Coronary artery (tissue), 2 donors: ENCODE measurements around the gene CRYL1.

ENCODE experiments used
- DNase-seq: peaks from one replicate; pipeline ENCODE4 v3.0.0-alpha.2; 2017; ENCODE audit warnings: low spot score
- H3K27ac ChIP-seq, 2 donors: fragments of 200-600 bp; sonication (generic); one replicate each; pipeline ENCODE4 v1.5.1; 2016 to 2019
- H3K4me3 ChIP-seq: fragments of 200-600 bp; sonication (generic); 2 replicates; pipeline ENCODE4 v1.5.1; 2016; ENCODE audit warnings: mild to moderate bottlenecking, moderate library complexity
- CTCF ChIP-seq: fragments of 200-600 bp; sonication (generic); IDR thresholded peaks from one replicate; pipeline ENCODE4 v1.5.1; 2019; ENCODE audit warnings: antibody characterized with exemption

CRYL1 gene

DNA sequence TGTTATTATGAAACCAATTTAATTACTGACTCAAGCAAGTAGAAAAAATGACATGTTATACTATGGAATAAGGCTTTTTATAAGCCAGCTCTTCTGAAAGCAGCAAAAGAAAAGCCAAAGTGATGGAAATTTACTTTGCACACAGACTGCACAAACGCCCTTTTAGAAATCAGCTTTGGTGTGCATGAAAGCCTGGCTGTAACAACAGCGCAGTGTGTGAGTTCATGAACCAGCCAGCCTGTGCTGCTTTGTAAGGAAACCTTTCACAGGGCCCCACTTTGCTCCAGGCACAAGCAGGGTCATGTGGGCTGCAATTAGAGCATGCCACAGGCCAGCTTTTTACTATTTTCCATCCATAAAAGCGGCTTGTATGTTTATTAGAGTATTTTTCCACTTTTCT is 27.7 kb upstream of the CRYL1 start:
- TF ChIP-seq CTCF, result no peak
- Histone ChIP-seq H3K27ac (no peak overlapping the region), H3K4me3 (no peak overlapping the region)
- no peak for DNase-seq

DNA sequence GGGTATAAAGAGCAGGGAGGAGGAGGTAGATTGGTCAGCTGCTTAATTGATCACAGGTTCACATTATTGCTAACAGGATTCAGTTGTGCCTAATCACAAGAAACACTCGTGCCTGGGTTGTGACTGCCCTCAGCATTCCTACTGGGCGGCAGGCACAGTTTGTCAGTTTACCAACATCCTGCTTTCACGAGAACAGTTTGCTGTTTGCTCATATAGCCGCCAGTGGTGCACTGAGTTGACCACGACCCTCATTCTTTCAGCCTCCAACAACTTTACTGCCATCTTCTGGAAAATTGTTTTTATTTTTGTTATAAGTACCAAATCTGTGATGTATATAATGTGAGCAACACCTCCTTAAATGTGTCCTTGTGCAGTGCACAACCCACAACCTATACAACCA is 25.1 kb upstream of the CRYL1 start:
- Histone ChIP-seq H3K4me3 (no peak overlapping the region), H3K27ac (no peak overlapping the region)
- TF ChIP-seq CTCF, result no peak
- DNase-seq, result no peak

DNA sequence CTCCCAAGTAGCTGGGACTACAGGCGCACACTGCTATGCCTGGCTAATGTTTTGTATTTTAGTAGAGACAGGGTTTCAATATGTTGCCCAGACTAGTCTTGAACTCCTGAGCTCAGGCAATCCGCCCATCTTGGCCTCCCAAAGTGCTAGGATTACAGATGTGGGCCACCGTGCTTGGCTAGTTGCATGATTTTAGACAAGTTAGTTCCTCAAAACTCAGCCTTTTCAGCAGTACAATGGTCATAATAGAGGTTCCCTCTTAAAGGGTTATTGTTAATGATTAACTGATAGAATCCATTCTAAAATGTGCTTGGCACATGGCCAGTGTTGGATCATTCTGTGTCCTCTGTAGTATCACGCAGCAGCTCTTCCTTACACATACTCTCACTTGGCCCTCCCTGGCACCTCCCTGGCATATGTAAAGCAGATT is 21.8 kb upstream of the CRYL1 start:
- no peak overlapping the region for H3K4me3 ChIP-seq
- no peak for DNase-seq
- no peak for TF ChIP-seq CTCF
- no peak overlapping the region for H3K27ac ChIP-seq

- Histone ChIP-seq H3K4me3 (no peak overlapping the region), H3K27ac (no peak overlapping the region)
- no peak for DNase-seq
- TF ChIP-seq CTCF, result no peak
These were observed 20.9 kb upstream of the CRYL1 start for GRCh38 chr13:20546556-20546955.

DNA sequence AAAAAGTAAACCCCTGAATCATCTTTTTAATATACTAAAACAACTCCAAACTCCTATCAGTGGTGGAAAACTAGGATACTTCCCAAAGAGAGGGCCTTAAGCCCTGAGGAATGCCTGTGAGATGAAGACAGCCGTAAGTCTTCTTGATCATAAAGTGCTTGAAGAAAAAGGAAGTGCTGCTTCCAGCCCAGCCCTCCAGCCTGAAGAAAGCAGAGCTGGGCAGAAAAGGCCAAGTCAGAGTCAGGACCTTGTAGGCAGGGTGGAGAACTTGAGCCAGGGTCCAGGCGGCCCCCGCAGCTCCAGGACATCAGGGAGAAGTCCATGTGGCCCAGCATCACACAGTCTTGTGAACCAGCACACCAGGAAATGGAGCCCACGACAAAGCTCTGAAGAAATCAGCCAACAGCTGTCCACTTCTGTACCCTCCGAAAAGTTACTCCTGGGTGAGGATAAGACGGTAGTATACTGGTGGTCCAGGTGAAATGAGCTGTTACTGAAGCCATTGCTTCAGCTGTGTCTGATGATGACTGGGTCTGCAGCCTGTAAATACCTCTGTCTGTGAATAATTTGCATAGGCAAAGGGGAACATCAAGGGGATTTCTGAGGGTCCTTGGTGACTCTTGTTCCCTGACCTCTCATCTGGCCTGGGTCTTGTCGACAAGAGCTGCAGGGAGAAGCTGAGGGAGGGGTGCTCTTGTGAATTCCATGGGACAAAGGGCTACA is 18.7 kb upstream of the CRYL1 start:
- no peak overlapping the region for H3K4me3 ChIP-seq
- no peak overlapping the region for H3K27ac ChIP-seq
- no peak for DNase-seq
- no peak for TF ChIP-seq CTCF

- Histone ChIP-seq H3K27ac (no peak overlapping the region), H3K4me3 (no peak overlapping the region)
- no peak for TF ChIP-seq CTCF
- DNase-seq, result no peak
These were observed 11.3 kb upstream of the CRYL1 start for GRCh38 chr13:20536992-20537391.

- Histone ChIP-seq H3K27ac (no peak overlapping the region), H3K4me3 (no peak overlapping the region)
- no peak for DNase-seq
- TF ChIP-seq CTCF, result no peak
These were observed 8.5 kb upstream of the CRYL1 start for GRCh38 chr13:20534038-20534608.
